A673 (cell line): ENCODE results near the gene CISD1. TPM values are rescaled to one million over a fixed set of nuclear protein-coding genes. Genes with fewer than 3 reads are reported as not detected.

Source experiments
- BruUV-seq: library from RNA; stranded (reverse); fragments of 400-500 nt; replicated peaks from 2 replicates; lab custom pipeline; 2021; lab: Mats Ljungman, UMichigan
- CTCF ChIA-PET: fragments of 300-600 bp; sonication (Branson Sonifier 250); formaldehyde crosslinking; loops from one replicate; lab custom pipeline; 2022; ENCODE audit warnings: antibody characterized with exemption; lab: Charles Lee
- POLR2A ChIA-PET: fragments of 300-600 bp; sonication (Branson Sonifier 250); formaldehyde crosslinking; loops from one replicate; lab custom pipeline; 2022; ENCODE audit warnings: antibody characterized with exemption; ENCODE audit not compliant: low non-redundant PET; lab: Charles Lee
- DNase-seq: peaks from one replicate; pipeline ENCODE4 v3.0.0-alpha.2; 2015; ENCODE audit warnings: low spot score
- H3K27ac ChIP-seq: fragments of 200-600 bp; sonication (generic); 2 replicates; pipeline ENCODE4 v1.5.1; 2016; ENCODE audit warnings: mixed run types, low read depth, mild to moderate bottlenecking, mixed read lengths, antibody characterized with exemption, low read length; ENCODE audit not compliant: poor library complexity, severe bottlenecking
- H3K27me3 ChIP-seq: fragments of 200-600 bp; sonication (generic); replicated peaks from 2 replicates; pipeline ENCODE4 v1.6.1; 2017; ENCODE audit warnings: mixed run types, low read depth, mild to moderate bottlenecking, mixed read lengths, antibody characterized with exemption, low read length; ENCODE audit not compliant: insufficient read depth, poor library complexity
- H3K36me3 ChIP-seq: fragments of 200-600 bp; sonication (generic); 2 replicates; pipeline ENCODE4 v1.6.1; 2016; ENCODE audit warnings: mixed run types, mild to moderate bottlenecking, mixed read lengths, antibody characterized with exemption, low read length; ENCODE audit not compliant: insufficient read depth, poor library complexity, severe bottlenecking
- H3K4me1 ChIP-seq: fragments of 200-600 bp; sonication (generic); 2 replicates; pipeline ENCODE4 v1.6.1; 2017; ENCODE audit warnings: mixed run types, mild to moderate bottlenecking, mixed read lengths, antibody characterized with exemption, low read length; ENCODE audit not compliant: insufficient read depth, poor library complexity, severe bottlenecking
- H3K4me3 ChIP-seq: fragments of 200-600 bp; sonication (generic); 2 replicates; pipeline ENCODE4 v1.5.1; 2016; ENCODE audit warnings: low read depth, mixed run types, mild to moderate bottlenecking, mixed read lengths, low read length; ENCODE audit not compliant: poor library complexity, severe bottlenecking
- H3K9me3 ChIP-seq: fragments of 200-600 bp; sonication (generic); 2 replicates; pipeline ENCODE4 v1.6.1; 2016; ENCODE audit warnings: mixed run types, low read depth, mild to moderate bottlenecking, mixed read lengths, antibody characterized with exemption, low read length; ENCODE audit not compliant: poor library complexity, severe bottlenecking
- CTCF ChIP-seq: fragments of 300-800, 200-600 bp; sonication (generic); conservative IDR thresholded peaks from 2 replicates; pipeline ENCODE4 v1.5.1; 2017; ENCODE audit warnings: low read depth, mild to moderate bottlenecking, antibody characterized with exemption, low read length, moderate library complexity, mixed read lengths
- EZH2 ChIP-seq: fragments of 200-600 bp; sonication (generic); IDR thresholded peaks from 2 replicates; pipeline ENCODE4 v1.6.1; 2017; ENCODE audit warnings: borderline replicate concordance, low read depth, mild to moderate bottlenecking, mixed read lengths, antibody characterized with exemption, low read length; ENCODE audit not compliant: poor library complexity, severe bottlenecking
- intact Hi-C: fragments of 100-400 bp; cut with micrococcal nuclease; formaldehyde crosslinking; loops from one replicate; pipeline ENCODE4 v1.10.0; 2022; ENCODE audit not compliant: unreplicated experiment
- total RNA-seq: library from RNA; stranded (reverse); gene quantifications from 2 replicates; pipeline ENCODE4 v1.2.3, GENCODE V29; 2021

Gene CISD1
- total RNA-seq, 1 experiment from 2014 or later = 64.5 TPM

GRCh38 chr10:58275261-58275660 is 6.3 kb downstream of the CISD1 start:
- H3K27me3 ChIP-seq = no peaks in the 10 kb centered on the region
- POLR2A ChIA-PET = no interaction called here
- TF ChIP-seq CTCF (no peak), EZH2 (no peak)
- H3K4me1 ChIP-seq = peaks cover 22% of the 10 kb centered on the region
- H3K36me3 ChIP-seq = peaks cover 23% of the 10 kb centered on the region
- CTCF ChIA-PET = interaction anchor here (0.5 kb wide), 1 partner anchor 311 kb away, joined by 5 read pairs; no protein-coding TSS in a partner anchor
- intact Hi-C loops = no loop called here
- no peaks in the 10 kb centered on the region for H3K9me3 ChIP-seq
- BruUV-seq = no TSS peak
- no peak for DNase-seq
- H3K27ac ChIP-seq = peak overlapping the region; percentile 11
- H3K4me3 ChIP-seq = no peak overlapping the region

- H3K27me3 ChIP-seq = no peaks in the 10 kb centered on the region
- no TSS peak for BruUV-seq
- CTCF ChIA-PET = no interaction called here
- H3K36me3 ChIP-seq = peaks cover 23% of the 10 kb centered on the region
- H3K4me3 ChIP-seq = no peak overlapping the region
- no peak overlapping the region for H3K27ac ChIP-seq
- intact Hi-C loops = no loop called here
- peaks cover 22% of the 10 kb centered on the region for H3K4me1 ChIP-seq
- TF ChIP-seq CTCF (no peak), EZH2 (no peak)
- POLR2A ChIA-PET = no interaction called here
- H3K9me3 ChIP-seq = no peaks in the 10 kb centered on the region
- no peak for DNase-seq
Measured at GRCh38 chr10:58275908-58276307, 6.9 kb downstream of the CISD1 start.

- Histone ChIP-seq H3K36me3 (peaks cover 23% of the 10 kb centered on the region), H3K9me3 (no peaks in the 10 kb centered on the region), H3K27ac (no peak overlapping the region), H3K4me1 (peaks cover 36% of the 10 kb centered on the region), H3K4me3 (no peak overlapping the region), H3K27me3 (no peaks in the 10 kb centered on the region)
- BruUV-seq = no TSS peak
- ChIA-PET CTCF (no interaction called here), POLR2A (no interaction called here)
- intact Hi-C loops = no loop called here
- no peak for TF ChIP-seq EZH2
- no peak for TF ChIP-seq CTCF
- no peak for DNase-seq
Measured at GRCh38 chr10:58278274-58278961, 9.5 kb downstream of the CISD1 start.
